DND-41 (cell line): Measurements from ENCODE around the gene CACNA2D3.

ENCODE experiments used
- CTCF ChIP-seq: IDR thresholded peaks from 2 replicates; pipeline ENCODE4 v1.5.1; 2012; ENCODE audit warnings: borderline replicate concordance, low read length, moderate library complexity, mild to moderate bottlenecking; ENCODE audit not compliant: poor library complexity, severe bottlenecking; ENCODE audit errors: extremely low read depth
- EZH2 ChIP-seq: IDR thresholded peaks from 3 replicates; pipeline ENCODE4 v1.6.1; 2012; ENCODE audit warnings: borderline replicate concordance, low read depth, mild to moderate bottlenecking, moderate library complexity, low read length, inconsistent platforms; ENCODE audit not compliant: severe bottlenecking

- TF ChIP-seq EZH2 (no peak), CTCF (no peak)
Measured at GRCh38 chr3:54856271-54856670, 733.9 kb downstream of the CACNA2D3 start.
